T-helper 2 cell treated with Interferon-gamma antibody and Interleukin-4, amounts not matched to agents 5 μg/mL and 100 μg/mL, for 36 hours (primary cell): ENCODE measurements around the gene VPS33A.
"Not testable (repeated sequence)": the region's sequence is repeated elsewhere in the genome, so short reads cannot be mapped to it uniquely, and the experiment has no call there.

ENCODE experiments used
- DNase-seq: peaks from one replicate; pipeline ENCODE4 v3.0.0; 2021; ENCODE audit warnings: low spot score
- H3K27ac Mint-ChIP-seq: one replicate; pipeline ENCODE4 v1.8.0; 2021; ENCODE audit warnings: mild to moderate bottlenecking, mixed read lengths
- H3K27me3 Mint-ChIP-seq: one replicate; pipeline ENCODE4 v1.8.0; 2021; ENCODE audit warnings: low read depth, mixed read lengths
- H3K36me3 Mint-ChIP-seq: one replicate; pipeline ENCODE4 v1.8.0; 2021; ENCODE audit warnings: low read depth, mixed read lengths
- H3K4me1 Mint-ChIP-seq: one replicate; pipeline ENCODE4 v1.8.0; 2021; ENCODE audit warnings: low read depth, mixed read lengths
- H3K4me3 Mint-ChIP-seq: one replicate; pipeline ENCODE4 v1.8.0; 2022; ENCODE audit warnings: mild to moderate bottlenecking, moderate library complexity, mixed read lengths
- H3K9me3 Mint-ChIP-seq: one replicate; pipeline ENCODE4 v1.8.0; 2021; ENCODE audit warnings: mixed read lengths

VPS33A gene

DNA sequence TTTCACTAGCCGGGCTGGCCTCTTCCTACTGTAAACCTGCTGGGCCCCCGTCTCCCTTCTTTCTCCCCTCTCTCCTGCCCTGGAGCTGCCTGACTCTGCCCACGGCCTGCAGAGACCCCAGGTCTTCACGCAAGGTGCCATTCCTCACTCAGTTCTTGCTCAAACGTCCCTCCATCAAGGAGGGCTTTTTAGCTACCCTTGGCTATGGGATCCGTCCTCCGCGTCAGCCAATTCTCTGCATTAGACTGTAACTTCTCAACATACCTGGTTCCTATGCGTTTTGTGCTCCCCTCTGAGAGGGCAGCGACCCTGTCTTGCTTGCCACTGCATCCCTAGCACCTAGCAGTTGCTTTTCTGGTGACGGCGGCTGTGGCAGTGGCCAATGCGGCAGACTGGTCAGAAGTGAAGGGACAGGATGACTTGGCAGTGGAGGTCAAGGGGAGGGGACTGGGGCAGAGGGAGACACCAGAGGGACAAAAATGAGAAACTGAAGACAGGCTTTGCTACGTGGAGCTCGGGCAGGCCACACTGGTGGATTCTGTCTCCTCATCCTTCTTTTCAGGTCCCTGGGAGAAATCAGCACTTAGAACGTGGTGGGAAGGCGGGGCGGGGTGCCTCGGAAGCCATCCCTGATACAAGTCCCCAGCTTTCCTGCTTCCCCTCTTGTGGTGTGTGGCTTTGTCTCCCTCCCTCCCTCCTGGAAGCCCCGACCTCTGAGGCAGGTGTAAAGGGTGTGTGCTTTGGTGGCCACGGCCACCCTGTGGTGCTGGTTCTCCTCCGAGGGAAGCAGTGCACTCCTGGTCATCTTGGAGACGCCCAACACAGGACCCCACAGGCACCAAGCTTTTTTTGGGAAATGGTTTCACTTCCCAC, 61.0 kb downstream of the VPS33A start:
- Mint-ChIP-seq H3K4me1 (peaks cover 6% of the 10 kb centered on the region), H3K36me3 (peaks cover 21% of the 10 kb centered on the region), H3K27ac (peak overlapping the region; percentile 5), H3K4me3 (peak overlapping the region; percentile 79), H3K9me3 (no peaks in the 10 kb centered on the region), H3K27me3 (peaks cover 27% of the 10 kb centered on the region)
- no peak for DNase-seq

DNA sequence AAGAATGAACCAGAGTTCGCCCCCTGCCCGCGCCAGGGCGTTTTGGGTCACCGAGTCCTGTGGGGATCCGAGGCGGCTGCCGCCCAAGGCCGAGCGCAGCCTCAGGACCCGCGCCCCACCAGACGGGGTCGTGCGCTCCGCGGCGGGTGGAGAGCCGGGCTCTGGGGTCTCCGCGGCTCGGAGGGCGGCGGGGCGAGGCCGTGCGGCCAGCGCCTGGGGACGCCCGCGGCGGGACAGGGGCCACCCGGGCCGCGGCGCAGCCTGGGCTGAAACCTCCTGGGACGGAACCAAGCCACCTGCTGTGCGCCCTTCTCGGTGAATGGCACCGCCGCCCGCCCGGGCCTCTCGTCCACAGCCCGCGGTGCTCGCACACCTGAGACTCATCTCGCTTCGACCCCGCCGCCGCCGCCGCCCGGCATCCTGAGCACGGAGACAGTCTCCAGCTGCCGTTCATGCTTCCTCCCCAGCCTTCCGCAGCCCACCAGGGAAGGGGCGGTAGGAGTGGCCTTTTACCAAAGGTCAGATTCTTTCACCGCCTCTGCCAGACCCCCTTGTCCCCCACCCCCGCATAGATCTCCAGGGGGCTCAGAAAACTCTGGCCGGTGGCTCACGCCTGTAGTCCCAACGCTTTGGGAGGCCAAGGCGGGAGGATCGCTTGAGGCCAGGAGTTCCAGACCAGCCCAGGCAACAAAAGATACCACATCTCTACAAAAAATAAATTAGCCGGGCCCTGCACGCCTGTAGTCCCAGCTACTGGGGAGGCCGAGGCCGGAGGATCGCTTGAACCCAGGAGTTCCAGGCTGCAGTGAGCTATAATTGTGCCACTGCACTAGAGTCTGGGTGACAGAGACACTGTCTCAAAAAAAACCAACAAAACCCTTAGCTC, 61.9 kb downstream of the VPS33A start:
- Mint-ChIP-seq H3K4me3 (peak overlapping the region; percentile 79), H3K36me3 (peaks cover 15% of the 10 kb centered on the region), H3K27ac (no peak overlapping the region), H3K9me3 (no peaks in the 10 kb centered on the region), H3K4me1 (peaks cover 6% of the 10 kb centered on the region), H3K27me3 (peaks cover 27% of the 10 kb centered on the region)
- no peak for DNase-seq

DNA sequence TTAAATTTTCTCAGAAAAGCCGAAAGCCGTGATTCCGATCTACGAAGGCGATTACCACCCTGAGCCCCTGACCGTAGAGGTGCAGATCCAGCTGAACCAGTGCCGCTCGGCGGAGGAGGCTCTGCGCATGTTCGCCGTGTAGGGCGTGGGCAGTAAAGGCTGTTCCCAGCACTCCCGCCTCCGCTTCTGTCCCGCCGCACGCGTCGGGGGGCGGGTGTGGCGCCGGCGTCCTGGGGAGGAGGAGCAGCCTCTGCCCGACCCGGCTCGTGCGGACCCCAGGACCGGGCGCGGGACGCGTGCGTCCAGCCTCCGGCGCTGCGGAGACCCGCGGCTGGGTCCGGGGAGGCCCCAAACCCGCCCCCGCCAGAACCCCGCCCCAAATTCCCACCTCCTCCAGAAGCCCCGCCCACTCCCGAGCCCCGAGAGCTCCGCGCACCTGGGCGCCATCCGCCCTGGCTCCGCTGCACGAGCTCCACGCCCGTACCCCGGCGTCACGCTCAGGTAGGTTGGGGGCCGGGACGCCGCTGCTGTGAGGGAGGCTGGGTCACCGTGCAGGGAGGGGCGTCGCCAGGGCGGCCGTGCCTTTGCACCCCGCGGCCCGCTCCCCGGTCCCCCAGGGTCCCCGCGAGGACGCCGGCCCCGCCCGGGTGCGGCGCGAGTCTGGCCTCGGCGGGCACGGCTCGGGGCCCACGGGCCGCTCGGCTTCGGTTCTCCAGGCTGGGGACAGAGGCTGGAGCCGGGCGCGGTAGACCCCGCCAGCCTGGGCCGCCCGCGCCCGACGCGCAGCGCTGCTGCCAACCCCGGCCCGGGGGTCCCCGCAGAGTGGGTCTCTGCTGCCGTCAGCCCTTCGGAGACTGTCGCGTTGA, 62.8 kb downstream of the VPS33A start, which contains the start of gene B3GNT4:
B3GNT4 (plus strand) TSS at position 409 of the 866 bp plus-strand sequence. CDS start 910 bp downstream, outside the sequence.
- Mint-ChIP-seq H3K4me3 (peak within 1 kb of the TSS; percentile 83), H3K36me3 (peaks cover 12% of the 10 kb centered on the region), H3K4me1 (peaks cover 6% of the 10 kb centered on the region), H3K9me3 (no peaks in the 10 kb centered on the region), H3K27ac (no peak within 1 kb of the TSS), H3K27me3 (peaks cover 27% of the 10 kb centered on the region)
- peak; percentile 61 for DNase-seq

DNA sequence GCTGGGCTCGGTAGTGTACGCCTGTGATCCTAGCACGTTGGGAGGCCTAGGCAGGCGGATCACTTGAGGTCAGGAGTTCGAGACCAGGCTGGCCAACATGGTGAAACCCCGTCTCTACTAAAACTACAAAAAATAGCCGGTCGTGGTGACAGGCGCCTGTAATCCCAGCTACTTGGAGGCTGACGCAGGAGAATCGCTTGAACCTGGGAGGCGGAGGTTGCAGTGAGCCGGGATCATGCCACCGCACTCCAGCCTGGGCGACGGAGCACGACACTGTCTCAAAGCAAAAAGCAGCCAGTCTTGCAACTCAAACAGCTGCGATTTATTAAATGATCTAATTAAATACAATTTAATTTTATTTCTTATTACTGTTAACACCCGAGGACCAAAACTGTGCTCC, 63.5 kb downstream of the VPS33A start:
- not testable (repeated sequence) for H3K36me3 Mint-ChIP-seq, H3K27ac Mint-ChIP-seq, H3K9me3 Mint-ChIP-seq, H3K4me1 Mint-ChIP-seq, DNase-seq
- Mint-ChIP-seq H3K27me3 (peaks cover 27% of the 10 kb centered on the region), H3K4me3 (peak overlapping the region; percentile 83)

DNA sequence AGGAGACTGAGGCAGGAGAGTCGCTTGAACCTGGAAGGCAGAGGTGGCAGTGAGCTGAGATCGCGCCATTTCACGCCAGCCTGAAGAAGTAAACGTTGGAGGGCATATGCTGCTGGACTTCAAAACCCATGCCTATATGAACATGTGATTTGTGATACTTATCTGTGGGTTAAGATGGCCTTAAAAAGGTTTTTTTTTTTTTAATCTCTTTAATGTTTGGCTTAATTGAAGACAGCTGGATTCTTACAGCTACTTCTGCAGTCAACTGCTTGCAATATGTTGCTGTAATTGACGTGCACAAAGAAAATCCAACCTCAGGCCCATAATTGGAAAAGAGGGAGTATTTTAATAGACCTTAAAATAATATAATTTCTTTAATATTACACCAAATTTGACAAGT, 64.3 kb downstream of the VPS33A start:
- H3K4me1 Mint-ChIP-seq = peaks cover 7% of the 10 kb centered on the region
- no peaks in the 10 kb centered on the region for H3K9me3 Mint-ChIP-seq
- peaks cover 27% of the 10 kb centered on the region for H3K27me3 Mint-ChIP-seq
- peaks cover 3% of the 10 kb centered on the region for H3K36me3 Mint-ChIP-seq
- H3K27ac Mint-ChIP-seq = no peak overlapping the region
- DNase-seq = no peak
- no peak overlapping the region for H3K4me3 Mint-ChIP-seq

DNA sequence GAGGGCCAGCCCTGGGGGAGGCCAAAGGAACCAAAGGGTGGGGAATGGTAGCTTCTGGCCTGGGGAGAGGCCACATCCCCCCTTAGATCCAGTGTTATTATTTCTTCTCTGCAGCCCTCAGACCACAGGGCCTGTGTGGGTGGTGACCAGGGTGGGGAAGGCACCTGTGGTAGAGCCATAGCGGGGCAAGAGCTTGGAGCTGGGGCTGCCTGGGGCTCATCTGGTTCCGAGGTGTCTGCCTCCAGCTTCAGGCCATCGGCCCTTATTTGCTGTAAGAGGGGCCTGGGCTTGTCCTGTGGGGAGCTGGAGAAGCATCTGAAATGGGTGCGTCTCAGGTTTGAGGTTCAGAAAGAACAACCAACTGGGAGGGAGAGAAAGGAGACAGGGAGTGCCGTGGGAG, 64.9 kb downstream of the VPS33A start:
- Mint-ChIP-seq H3K36me3 (no peaks in the 10 kb centered on the region), H3K27ac (no peak overlapping the region), H3K9me3 (no peaks in the 10 kb centered on the region), H3K27me3 (peaks cover 27% of the 10 kb centered on the region), H3K4me1 (peaks cover 7% of the 10 kb centered on the region), H3K4me3 (no peak overlapping the region)
- DNase-seq = no peak

DNA sequence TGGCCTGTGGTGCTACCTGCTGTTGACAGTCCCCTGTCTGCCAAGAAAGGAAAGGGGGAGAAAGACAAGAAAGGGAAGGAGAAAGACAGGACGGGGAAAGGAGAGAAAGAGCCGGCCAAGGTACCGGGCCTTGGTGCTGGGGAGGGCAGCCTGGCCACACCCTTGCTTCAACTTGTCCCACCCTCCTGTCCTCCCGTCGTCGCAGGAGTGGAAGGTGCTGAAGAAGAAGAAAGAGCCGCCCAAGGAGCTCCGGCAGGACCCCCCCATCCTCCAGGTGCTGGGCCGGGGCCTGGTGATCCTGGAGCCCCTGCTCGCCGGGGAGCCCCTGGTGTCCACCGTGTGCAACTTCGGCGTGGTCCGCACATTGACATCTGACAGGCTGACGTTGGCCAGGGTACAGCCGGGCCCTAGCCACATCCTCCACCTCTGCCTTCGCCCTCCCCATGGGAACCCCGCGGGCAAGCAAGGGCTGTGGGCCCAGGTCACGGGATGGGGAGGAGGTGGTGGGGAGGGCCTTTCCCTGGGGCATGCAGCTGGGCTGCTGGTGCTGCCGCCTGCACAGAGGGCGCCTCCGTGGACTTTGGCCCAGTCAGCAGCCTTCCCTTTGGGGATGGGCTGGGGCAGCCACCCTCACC, 65.6 kb downstream of the VPS33A start:
- H3K4me3 Mint-ChIP-seq = no peak overlapping the region
- H3K27ac Mint-ChIP-seq = no peak overlapping the region
- H3K27me3 Mint-ChIP-seq = peaks cover 30% of the 10 kb centered on the region
- H3K36me3 Mint-ChIP-seq = no peaks in the 10 kb centered on the region
- H3K9me3 Mint-ChIP-seq = no peaks in the 10 kb centered on the region
- DNase-seq = no peak
- H3K4me1 Mint-ChIP-seq = peaks cover 7% of the 10 kb centered on the region

DNA sequence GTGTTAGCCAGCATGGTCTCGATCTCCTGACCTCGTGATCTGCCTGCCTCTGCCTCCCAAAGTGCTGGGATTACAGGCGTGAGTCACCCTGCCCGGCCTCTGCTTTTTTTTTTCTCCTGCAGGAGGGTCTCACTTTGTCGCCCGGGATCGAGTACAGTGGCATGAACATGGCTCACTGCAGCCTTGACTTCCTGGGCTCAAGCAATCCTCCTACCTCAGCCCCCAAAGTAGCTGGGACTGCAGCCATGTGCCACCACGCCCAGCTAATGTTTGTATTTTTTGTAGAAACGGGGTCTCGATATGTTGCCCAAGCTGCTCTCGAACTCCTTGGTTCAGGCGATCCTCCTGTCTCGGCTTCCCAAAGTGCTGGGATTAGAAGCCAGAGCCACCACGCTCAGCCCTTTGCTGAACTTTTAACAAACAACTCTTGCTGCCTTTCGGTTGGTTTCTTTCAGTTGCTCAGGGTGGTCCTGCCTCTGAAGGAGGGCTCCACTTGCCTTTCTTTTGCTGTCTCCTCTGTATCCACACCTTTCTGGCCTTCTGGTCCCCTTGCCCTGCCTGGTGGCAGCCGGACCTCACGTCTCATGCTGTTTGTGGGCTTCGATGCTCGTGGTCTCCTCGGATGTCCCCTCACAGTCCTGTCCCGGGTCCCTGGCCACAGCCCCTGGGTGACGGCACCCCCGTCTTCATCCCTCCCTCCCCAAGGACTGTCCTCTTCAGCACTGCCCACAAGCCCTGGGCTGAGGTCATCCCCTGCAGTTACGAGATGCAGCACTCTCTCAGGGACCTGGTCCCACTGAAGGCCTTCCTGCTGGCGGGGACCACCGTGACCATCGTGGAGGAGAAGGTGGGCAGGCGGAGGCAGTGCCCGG, 66.6 kb downstream of the VPS33A start:
- H3K4me3 Mint-ChIP-seq = no peak overlapping the region
- DNase-seq = no peak
- H3K36me3 Mint-ChIP-seq = no peaks in the 10 kb centered on the region
- peaks cover 5% of the 10 kb centered on the region for H3K4me1 Mint-ChIP-seq
- H3K9me3 Mint-ChIP-seq = no peaks in the 10 kb centered on the region
- no peak overlapping the region for H3K27ac Mint-ChIP-seq
- peaks cover 25% of the 10 kb centered on the region for H3K27me3 Mint-ChIP-seq

DNA sequence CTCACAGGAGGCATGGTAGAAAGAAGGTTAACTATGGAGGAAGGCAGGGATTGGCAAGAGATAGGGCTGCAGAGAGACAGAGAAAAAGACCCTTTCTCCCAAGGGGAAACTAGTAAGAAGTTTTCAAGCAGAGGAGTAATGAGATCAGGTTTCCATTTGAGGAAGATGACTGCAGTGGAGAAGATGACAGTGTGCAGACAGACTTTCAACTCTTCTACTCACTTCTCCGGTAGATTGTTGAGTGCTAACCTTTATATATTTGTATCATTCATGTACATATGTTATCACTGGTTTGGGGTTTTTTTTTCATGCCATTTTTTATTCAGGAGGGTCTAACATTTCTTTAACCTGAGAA, 68.7 kb downstream of the VPS33A start:
- H3K27ac Mint-ChIP-seq = peak overlapping the region; percentile 26
- H3K4me3 Mint-ChIP-seq = no peak overlapping the region
- H3K4me1 Mint-ChIP-seq = peaks cover 2% of the 10 kb centered on the region
- DNase-seq = no peak
- no peaks in the 10 kb centered on the region for H3K36me3 Mint-ChIP-seq
- H3K27me3 Mint-ChIP-seq = peaks cover 18% of the 10 kb centered on the region
- H3K9me3 Mint-ChIP-seq = no peaks in the 10 kb centered on the region

DNA sequence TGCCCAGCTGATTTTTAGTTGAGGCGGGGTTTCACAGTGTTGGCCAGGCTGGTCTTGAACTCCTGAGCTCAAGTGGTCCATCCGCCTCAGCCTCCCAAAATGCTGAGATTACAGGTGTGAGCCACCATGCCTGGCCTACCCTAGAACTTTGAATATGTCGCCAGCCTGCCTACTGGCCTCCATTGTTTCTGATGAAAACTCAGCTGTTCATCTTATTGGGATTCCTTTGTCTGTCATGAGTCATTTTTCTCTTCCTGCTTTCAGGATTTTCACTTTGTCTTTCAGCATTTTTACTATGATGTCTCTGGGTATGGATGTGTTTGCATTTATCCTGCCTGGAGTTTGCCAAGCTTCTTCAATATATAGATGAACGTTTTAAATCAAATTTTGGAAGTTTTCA, 70.9 kb downstream of the VPS33A start:
- Mint-ChIP-seq H3K36me3 (no peaks in the 10 kb centered on the region), H3K27ac (no peak overlapping the region), H3K4me1 (peaks cover 2% of the 10 kb centered on the region), H3K27me3 (peaks cover 8% of the 10 kb centered on the region), H3K9me3 (no peaks in the 10 kb centered on the region), H3K4me3 (no peak overlapping the region)
- DNase-seq = no peak

DNA sequence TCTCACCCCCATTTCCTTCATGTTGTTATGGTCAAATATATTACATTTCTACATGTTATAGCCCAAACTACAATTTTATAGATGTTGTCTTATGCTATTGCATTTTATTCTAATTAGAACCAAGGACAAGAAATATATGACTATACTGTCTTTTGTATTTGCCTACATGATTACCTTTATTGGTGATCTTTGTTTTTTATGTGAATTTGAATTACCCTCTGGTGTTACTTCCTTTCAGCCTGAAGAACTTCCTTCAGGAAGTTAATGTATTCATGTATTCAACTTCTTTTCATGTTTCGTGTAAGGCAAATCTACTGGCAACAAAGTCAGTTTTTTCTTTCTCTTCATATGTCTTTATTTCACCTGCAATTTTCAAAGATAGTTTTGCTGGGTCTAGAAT, 71.5 kb downstream of the VPS33A start:
- Mint-ChIP-seq H3K27me3 (peaks cover 8% of the 10 kb centered on the region), H3K4me1 (peaks cover 2% of the 10 kb centered on the region), H3K4me3 (no peak overlapping the region), H3K36me3 (no peaks in the 10 kb centered on the region), H3K9me3 (no peaks in the 10 kb centered on the region), H3K27ac (no peak overlapping the region)
- DNase-seq = no peak

DNA sequence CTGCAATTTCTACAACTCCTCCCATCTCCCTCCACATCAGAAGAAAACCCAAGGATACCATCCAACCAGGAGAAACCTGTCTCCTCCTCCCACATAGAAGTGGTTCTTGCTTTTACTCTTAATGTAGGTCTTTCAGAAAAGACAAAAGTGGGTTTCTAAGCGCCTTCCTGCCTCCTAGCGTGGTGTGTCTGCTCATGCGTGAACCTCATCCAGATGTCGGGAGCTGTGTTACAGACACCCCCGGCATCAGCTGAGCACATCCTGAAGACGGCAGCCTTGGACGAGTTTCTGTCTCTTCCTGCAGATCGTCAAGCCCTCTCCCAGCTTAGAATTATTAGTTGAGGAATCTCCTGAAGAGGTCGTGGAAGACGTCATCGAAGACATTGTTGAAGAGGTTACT, 73.9 kb downstream of the VPS33A start:
- no peaks in the 10 kb centered on the region for H3K9me3 Mint-ChIP-seq
- peaks cover 8% of the 10 kb centered on the region for H3K27me3 Mint-ChIP-seq
- no peak overlapping the region for H3K27ac Mint-ChIP-seq
- no peak for DNase-seq
- H3K36me3 Mint-ChIP-seq = no peaks in the 10 kb centered on the region
- H3K4me1 Mint-ChIP-seq = peaks cover under 1% of the 10 kb centered on the region
- no peak overlapping the region for H3K4me3 Mint-ChIP-seq
